HG03066 (cell line): ENCODE data around the gene C19orf33.
"Not testable (repeated sequence)": the region's sequence is repeated elsewhere in the genome, so short reads cannot be mapped to it uniquely, and the experiment has no call there.

Experiments
- ATAC-seq: cut with Tn5 transposase; IDR thresholded peaks from one replicate; pipeline ENCODE4 v1.9.1; 2021; ENCODE audit warnings: low read depth; ENCODE audit not compliant: unreplicated experiment

The C19orf33 gene

GRCh38 chr19:38335949-38336637 lies 32.0 kb downstream of the C19orf33 start:
- peak; percentile 59 for ATAC-seq

GRCh38 chr19:38336638-38337359 lies 32.7 kb downstream of the C19orf33 start:
- ATAC-seq, result peak; percentile 40

GRCh38 chr19:38337360-38337653 lies 33.3 kb downstream of the C19orf33 start:
- ATAC-seq, result no peak

- not testable (repeated sequence) for ATAC-seq
These were observed 35.0 kb downstream of the C19orf33 start for GRCh38 chr19:38339011-38339410.

- no peak for ATAC-seq
These were observed 36.9 kb downstream of the C19orf33 start for GRCh38 chr19:38340927-38341326.

GRCh38 chr19:38346837-38347236 lies 42.8 kb downstream of the C19orf33 start:
- ATAC-seq, result no peak

- ATAC-seq, result no peak
These were observed 46.8 kb downstream of the C19orf33 start for GRCh38 chr19:38350883-38351282.

GRCh38 chr19:38351865-38352395 lies 47.9 kb downstream of the C19orf33 start:
- no peak for ATAC-seq

GRCh38 chr19:38352611-38353010 lies 48.6 kb downstream of the C19orf33 start:
- no peak for ATAC-seq
